HFF-Myc (cell line): ENCODE results near the gene TAGAP.

ENCODE experiments used
- DNase-seq: peaks from one replicate; pipeline ENCODE4 v3.0.0-alpha.2; 2011; ENCODE audit warnings: low read depth; ENCODE audit errors: extremely low read depth
- H3K4me3 ChIP-seq: replicated peaks from 2 replicates; pipeline ENCODE4 v1.5.1; 2011; ENCODE audit warnings: low read depth, mild to moderate bottlenecking, control low read depth, low read length
- CTCF ChIP-seq: IDR thresholded peaks from 2 replicates; pipeline ENCODE4 v1.5.1; 2012; ENCODE audit warnings: mild to moderate bottlenecking, low read depth, low read length, control low read depth; ENCODE audit errors: missing control alignments

Gene TAGAP

GRCh38 chr6:159068904-159069578, 24.2 kb upstream of the TAGAP start:
- no peak for DNase-seq
- no peak for TF ChIP-seq CTCF
- H3K4me3 ChIP-seq: no peak overlapping the region

- H3K4me3 ChIP-seq: no peak overlapping the region
- TF ChIP-seq CTCF: no peak
Measured at GRCh38 chr6:159067334-159067733, 22.5 kb upstream of the TAGAP start.

GRCh38 chr6:159066483-159066882, 21.7 kb upstream of the TAGAP start:
- no peak for TF ChIP-seq CTCF
- DNase-seq: no peak

More at GRCh38 chr6:159067334-159067733, 22.5 kb upstream of the TAGAP start:
- no peak for DNase-seq

GRCh38 chr6:159065759-159066329, 21.1 kb upstream of the TAGAP start:
- DNase-seq: no peak
- no peak overlapping the region for H3K4me3 ChIP-seq
- TF ChIP-seq CTCF: no peak

More at GRCh38 chr6:159066483-159066882, 21.7 kb upstream of the TAGAP start:
- H3K4me3 ChIP-seq: no peak overlapping the region

- TF ChIP-seq CTCF: no peak
- H3K4me3 ChIP-seq: no peak overlapping the region
- no peak for DNase-seq
Measured at GRCh38 chr6:159065091-159065490, 20.3 kb upstream of the TAGAP start.

- H3K4me3 ChIP-seq: no peak overlapping the region
- no peak for DNase-seq
- no peak for TF ChIP-seq CTCF
Measured at GRCh38 chr6:159064477-159064876, 19.7 kb upstream of the TAGAP start.
